Lower leg skin (tissue), 3 donors: ENCODE measurements around the gene OR5C1.

Source experiments
- POLR2A ChIP-seq, 2 donors: fragments of 450-650 bp; IDR thresholded peaks; one replicate each; pipeline ENCODE4 v1.6.1; 2016 to 2017; ENCODE audit warnings: antibody characterized with exemption in 2 of 2, mild to moderate bottlenecking in 1 of 2, moderate library complexity in 1 of 2
- TF ChIP-seq, protein P1 (sequence below), 3 donors: fragments of 450-650 bp; IDR thresholded peaks; one replicate each; pipeline ENCODE4 v1.5.1; 2016; ENCODE audit warnings: antibody characterized with exemption in 3 of 3, mild to moderate bottlenecking in 3 of 3, moderate library complexity in 2 of 3

DNA sequence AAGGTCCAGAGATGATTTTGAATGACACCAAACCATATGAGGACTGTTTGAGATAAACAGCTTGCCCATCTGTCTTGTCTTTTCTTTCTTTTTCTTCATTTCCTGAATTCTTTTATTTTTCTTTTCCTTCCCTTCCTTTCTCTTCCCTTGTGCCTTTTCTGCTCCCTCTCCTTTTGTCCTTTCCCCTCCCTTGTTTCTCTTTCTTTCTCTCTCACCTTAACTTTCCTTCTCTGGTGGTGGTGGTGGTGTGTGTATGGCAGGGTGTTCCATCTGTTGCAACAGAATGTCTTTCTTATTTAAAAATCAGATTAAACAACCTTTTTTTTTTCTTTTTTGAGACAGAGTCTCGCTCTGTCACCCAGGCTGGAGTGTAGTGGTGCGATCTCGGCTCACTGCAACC lies 43.5 kb downstream of the OR5C1 start:
- TF ChIP-seq, protein P1, sequence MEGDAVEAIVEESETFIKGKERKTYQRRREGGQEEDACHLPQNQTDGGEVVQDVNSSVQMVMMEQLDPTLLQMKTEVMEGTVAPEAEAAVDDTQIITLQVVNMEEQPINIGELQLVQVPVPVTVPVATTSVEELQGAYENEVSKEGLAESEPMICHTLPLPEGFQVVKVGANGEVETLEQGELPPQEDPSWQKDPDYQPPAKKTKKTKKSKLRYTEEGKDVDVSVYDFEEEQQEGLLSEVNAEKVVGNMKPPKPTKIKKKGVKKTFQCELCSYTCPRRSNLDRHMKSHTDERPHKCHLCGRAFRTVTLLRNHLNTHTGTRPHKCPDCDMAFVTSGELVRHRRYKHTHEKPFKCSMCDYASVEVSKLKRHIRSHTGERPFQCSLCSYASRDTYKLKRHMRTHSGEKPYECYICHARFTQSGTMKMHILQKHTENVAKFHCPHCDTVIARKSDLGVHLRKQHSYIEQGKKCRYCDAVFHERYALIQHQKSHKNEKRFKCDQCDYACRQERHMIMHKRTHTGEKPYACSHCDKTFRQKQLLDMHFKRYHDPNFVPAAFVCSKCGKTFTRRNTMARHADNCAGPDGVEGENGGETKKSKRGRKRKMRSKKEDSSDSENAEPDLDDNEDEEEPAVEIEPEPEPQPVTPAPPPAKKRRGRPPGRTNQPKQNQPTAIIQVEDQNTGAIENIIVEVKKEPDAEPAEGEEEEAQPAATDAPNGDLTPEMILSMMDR (IDR thresholded peaks at IDR 0.05), result no peak
- no peak for TF ChIP-seq POLR2A (IDR thresholded peaks at IDR 0.05)
